HL-60/S4 treated with retinoic acid at 250 ng/mL for 4 days and 3 days (cell line): ENCODE data around the gene LY9.
"Not testable (repeated sequence)": the region's sequence is repeated elsewhere in the genome, so short reads cannot be mapped to it uniquely, and the experiment has no call there.

Source experiments
- in situ Hi-C: fragments of 300-500 bp; cut with MboI; formaldehyde crosslinking; loops from 2 replicates; pipeline ENCODE4 v1.7.0; 2022; ENCODE audit warnings: low sequenced_read_pairs

Gene LY9

GRCh38 chr1:160862203-160863060 is 66.5 kb downstream of the LY9 start, which contains the start of gene CD244:
Gene CD244, minus strand, starts transcription at chr1:160862887. Its CDS starts 210 bp downstream, at chr1:160862677.
- in situ Hi-C loops = no loop called here

GRCh38 chr1:160863061-160863773 is 67.2 kb downstream of the LY9 start:
- in situ Hi-C loops = no loop called here

GRCh38 chr1:160863774-160864131 is 67.8 kb downstream of the LY9 start:
- in situ Hi-C loops = no loop called here

- in situ Hi-C loops = no loop called here
These were observed 68.2 kb downstream of the LY9 start for GRCh38 chr1:160864173-160864572.

- in situ Hi-C loops = no loop called here
These were observed 69.4 kb downstream of the LY9 start for GRCh38 chr1:160865337-160865736.

- in situ Hi-C loops = no loop called here
These were observed 70.2 kb downstream of the LY9 start for GRCh38 chr1:160866001-160866694.

- in situ Hi-C loops = no loop called here
These were observed 70.8 kb downstream of the LY9 start for GRCh38 chr1:160866695-160867260.

- in situ Hi-C loops = not testable (repeated sequence)
These were observed 71.7 kb downstream of the LY9 start for GRCh38 chr1:160867651-160868050.

GRCh38 chr1:160868141-160868540 is 72.2 kb downstream of the LY9 start:
- in situ Hi-C loops = no loop called here

- in situ Hi-C loops = no loop called here
These were observed 79.0 kb downstream of the LY9 start for GRCh38 chr1:160874935-160875334.

GRCh38 chr1:160875591-160875990 is 79.6 kb downstream of the LY9 start:
- in situ Hi-C loops = not testable (repeated sequence)

GRCh38 chr1:160876311-160876710 is 80.3 kb downstream of the LY9 start:
- in situ Hi-C loops = no loop called here

GRCh38 chr1:160877221-160877620 is 81.2 kb downstream of the LY9 start:
- in situ Hi-C loops = no loop called here
